Measurements from ENCODE around the gene DNASE2B.

DNASE2B gene

GRCh38 chr1:84452436-84452835 is 54.2 kb downstream of the DNASE2B start:
- DNase-seq (ENCODE audit: low read depth in 2 of 2): no peak

GRCh38 chr1:84462118-84462517 is 63.8 kb downstream of the DNASE2B start:
- no peak for DNase-seq (ENCODE audit: low read depth in 2 of 2)

Measured in fibroblast of skin of left biceps (primary cell).